ENCODE measurements around the gene KCTD17.

DNA sequence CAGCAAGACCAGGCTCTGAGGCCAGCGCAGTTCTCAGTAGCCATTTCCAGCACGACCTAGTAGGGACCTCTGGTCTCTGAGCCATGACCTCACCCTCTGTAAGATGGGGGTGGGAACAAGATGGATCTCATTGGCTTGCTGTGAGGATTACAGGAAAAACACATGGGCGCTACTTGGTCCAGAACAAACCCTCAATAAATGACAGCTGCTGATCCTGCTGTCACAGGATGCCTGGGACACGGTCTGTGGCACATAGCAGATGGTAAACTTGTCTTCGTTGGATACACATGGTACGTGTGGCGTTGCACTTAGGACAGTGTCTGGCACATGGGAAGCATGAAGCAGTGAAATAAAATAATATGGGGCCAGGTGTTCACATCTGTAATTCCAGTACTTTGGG is 4.5 kb upstream of the KCTD17 start:
- TF ChIP-seq NR3C1 (CRISPR knock-in tag; IDR thresholded peaks at IDR 0.05) (no peak), MYC (CRISPR knock-in tag; IDR thresholded peaks at IDR 0.05; ENCODE audit: borderline replicate concordance) (no peak), ZNF138 (CRISPR knock-in tag; IDR thresholded peaks at IDR 0.05; ENCODE audit: low read depth) (no peak), TBL1XR1 (IDR thresholded peaks at IDR 0.05; ENCODE audit: borderline replicate concordance, low read length, partially characterized antibody) (no peak), PHF20 (CRISPR knock-in tag; IDR thresholded peaks at IDR 0.05) (no peak), MTF1 (CRISPR knock-in tag; IDR thresholded peaks at IDR 0.05) (no peak), SRF (IDR thresholded peaks at IDR 0.05; ENCODE audit: low read depth, low read length) (no peak), GTF2F1 (IDR thresholded peaks at IDR 0.05; ENCODE audit: low read length) (no peak), CBFB (CRISPR knock-in tag; IDR thresholded peaks at IDR 0.05) (no peak)
